OCI-LY3 (cell line): Measurements from ENCODE around the gene DACT1.

Experiments used
- CTCF ChIP-seq: fragments of 200-600, 300-600 bp; sonication (generic); IDR thresholded peaks from 2 replicates; pipeline ENCODE4 v1.5.1; 2014; ENCODE audit warnings: antibody characterized with exemption, low read length, low read depth
- EZH2phosphoT487 ChIP-seq: fragments of 200-600 bp; shearing (Covaris generic); IDR thresholded peaks from 2 replicates; pipeline ENCODE4 v1.6.1; 2018; ENCODE audit warnings: antibody characterized with exemption, mixed run types, low read depth

GRCh38 chr14:58625438-58625837, 12.3 kb upstream of the DACT1 start:
- TF ChIP-seq CTCF (no peak), EZH2phosphoT487 (no peak)
